SK-N-SH (cell line): ENCODE results near the gene SF3A1. TPM values are rescaled to one million over a fixed set of nuclear protein-coding genes. Genes with fewer than 3 reads are reported as not detected.

Experiments
- CTCF ChIA-PET: fragments of 300-600, 350-600 bp; formaldehyde crosslinking; extraction: SDS; loops from one replicate; lab custom pipeline; 2021; lab: Yijun Ruan, JAX
- POLR2A ChIA-PET: fragments of 350-600 bp; sonication (Branson Sonifier 250); formaldehyde crosslinking; extraction: SDS; loops from one replicate; lab custom pipeline; 2020; ENCODE audit warnings: antibody characterized with exemption, inconsistent platforms; lab: Yijun Ruan, JAX
- DNase-seq: peaks from one replicate; pipeline ENCODE4 v3.0.0; 2012
- H2AFZ ChIP-seq: fragments of 200-600 bp; sonication (generic); 2 replicates; pipeline ENCODE4 v1.8.1; 2016; ENCODE audit warnings: antibody characterized with exemption, mild to moderate bottlenecking, low read depth
- H3F3A ChIP-seq: fragments of 200-600 bp; sonication (generic); replicated peaks from 2 replicates; pipeline ENCODE3; 2016; ENCODE audit warnings: antibody characterized with exemption, mild to moderate bottlenecking; ENCODE audit not compliant: insufficient read depth
- H3K27ac ChIP-seq, 2 experiments: fragments of 200-500 bp in 1 of 2; fragments of 200-600 bp in 1 of 2; sonication (Bioruptor generic) in 1 of 2; sonication (generic), shearing (Covaris generic) in 1 of 2; 2 replicates each; pipeline versions ENCODE4 v1.5.1 to v1.6.1; 2014 to 2016; ENCODE audit warnings: low read depth in 2 of 2, inconsistent platforms in 1 of 2, low read length in 1 of 2, mild to moderate bottlenecking in 1 of 2, mixed read lengths in 1 of 2
- H3K27me3 ChIP-seq: fragments of 200-600 bp; sonication (generic), shearing (Covaris generic); 2 replicates; pipeline ENCODE4 v1.6.1; 2016; ENCODE audit warnings: mixed run types; ENCODE audit not compliant: insufficient read depth
- H3K36me3 ChIP-seq, 2 experiments: fragments of 200-500 bp in 1 of 2; fragments of 200-600 bp in 1 of 2; sonication (Bioruptor generic) in 1 of 2; sonication (generic) in 1 of 2; replicated peaks in 1 of 2; 2 replicates each; pipeline versions ENCODE3 to v1.5.1; 2014 to 2016; ENCODE audit warnings: low read length in 1 of 2, mild to moderate bottlenecking in 1 of 2; ENCODE audit not compliant: insufficient read depth in 2 of 2, control insufficient read depth in 1 of 2
- H3K4me1 ChIP-seq, 2 experiments: fragments of 200-500 bp in 1 of 2; fragments of 200-600 bp in 1 of 2; sonication (Bioruptor generic) in 1 of 2; sonication (generic), shearing (Covaris generic) in 1 of 2; 2 replicates each; pipeline versions ENCODE4 v1.5.1 to v1.6.1; 2014 to 2016; ENCODE audit warnings: low read depth in 1 of 2, low read length in 1 of 2, mixed run types in 1 of 2; ENCODE audit not compliant: insufficient read depth in 2 of 2, control insufficient read depth in 1 of 2
- H3K4me2 ChIP-seq: fragments of 200-600 bp; sonication (generic), shearing (Covaris generic); 2 replicates; pipeline ENCODE4 v1.6.1; 2017; ENCODE audit warnings: mixed run types
- H3K4me3 ChIP-seq, 2 experiments: fragments of 200-500 bp in 1 of 2; fragments of 200-600 bp in 1 of 2; sonication (Bioruptor generic) in 1 of 2; sonication (generic), shearing (Covaris generic) in 1 of 2; 2 replicates each; pipeline versions ENCODE4 v1.5.1 to v1.8.1; 2014 to 2016; ENCODE audit warnings: low read depth in 2 of 2, inconsistent platforms in 1 of 2, low read length in 1 of 2, mild to moderate bottlenecking in 1 of 2, mixed read lengths in 1 of 2, moderate library complexity in 1 of 2
- H3K79me2 ChIP-seq: fragments of 200-600 bp; sonication (generic); 2 replicates; pipeline ENCODE4 v1.8.1; 2017; ENCODE audit warnings: mild to moderate bottlenecking; ENCODE audit not compliant: insufficient read depth
- H3K9ac ChIP-seq: fragments of 200-600 bp; sonication (generic); 2 replicates; pipeline ENCODE4 v1.6.1; 2017; ENCODE audit warnings: mixed run types
- H3K9me2 ChIP-seq: fragments of 200-600 bp; sonication (generic); 2 replicates; pipeline ENCODE4 v1.6.1; 2017; ENCODE audit warnings: mixed run types
- H3K9me3 ChIP-seq: fragments of 200-600 bp; sonication (generic); 2 replicates; pipeline ENCODE4 v1.6.1; 2017; ENCODE audit warnings: mixed run types, mild to moderate bottlenecking, moderate library complexity
- H4K20me1 ChIP-seq: fragments of 200-600 bp; sonication (generic); 2 replicates; pipeline ENCODE4 v1.6.1; 2017; ENCODE audit warnings: mild to moderate bottlenecking, mixed run types; ENCODE audit not compliant: insufficient read depth
- ELF1 ChIP-seq: IDR thresholded peaks from 2 replicates; pipeline ENCODE4 v1.4.0; 2012
- GABPA ChIP-seq: IDR thresholded peaks from 2 replicates; pipeline ENCODE4 v1.4.0; 2012; ENCODE audit warnings: low read depth, mild to moderate bottlenecking
- MEF2A ChIP-seq: IDR thresholded peaks from 2 replicates; pipeline ENCODE4 v1.4.0; 2012; ENCODE audit warnings: low read depth, borderline replicate concordance
- POLR2AphosphoS5 ChIP-seq: IDR thresholded peaks from 2 replicates; pipeline ENCODE4 v1.6.1; 2012; ENCODE audit warnings: low read depth, low read length
- RCOR1 ChIP-seq: fragments of 150-350 bp; IDR thresholded peaks from 2 replicates; pipeline ENCODE4 v1.6.1; 2017; ENCODE audit warnings: antibody characterized with exemption, low read length
- RXRA ChIP-seq: IDR thresholded peaks from 2 replicates; pipeline ENCODE4 v1.4.0; 2012; ENCODE audit warnings: low read depth, mild to moderate bottlenecking, borderline replicate concordance
- SIN3A ChIP-seq: IDR thresholded peaks from 2 replicates; pipeline ENCODE4 v1.6.1; 2012; ENCODE audit warnings: low read depth, mild to moderate bottlenecking, low read length, moderate library complexity, borderline replicate concordance
- SMC3 ChIP-seq: IDR thresholded peaks from 2 replicates; pipeline ENCODE4 v1.6.1; 2012; ENCODE audit warnings: low read depth, low read length, improper control_type of control experiment
- WGBS: methylation state at CpG from one replicate; pipeline ENCODE4 v1.1.6; 2017; ENCODE audit warnings: low lambda C conversion rate; 5-methylcytosine and 5-hydroxymethylcytosine counted together
- polyA plus RNA-seq, 3 experiments: library from polyadenylated mRNA; depleted of rRNA; stranded (reverse); fragments of >200 nt; gene quantifications; 2 replicates each; pipeline ENCODE4 v1.2.3, GENCODE V29; 2012
- TF ChIP-seq, protein P1 (sequence below): IDR thresholded peaks from 2 replicates; pipeline ENCODE4 v1.6.1; 2012; ENCODE audit warnings: mild to moderate bottlenecking, low read depth, low read length, moderate library complexity

Gene SF3A1
- polyA plus RNA-seq, 1 of the 3 experiments (the other 2 are of a cell fraction): 75.2 TPM

DNA sequence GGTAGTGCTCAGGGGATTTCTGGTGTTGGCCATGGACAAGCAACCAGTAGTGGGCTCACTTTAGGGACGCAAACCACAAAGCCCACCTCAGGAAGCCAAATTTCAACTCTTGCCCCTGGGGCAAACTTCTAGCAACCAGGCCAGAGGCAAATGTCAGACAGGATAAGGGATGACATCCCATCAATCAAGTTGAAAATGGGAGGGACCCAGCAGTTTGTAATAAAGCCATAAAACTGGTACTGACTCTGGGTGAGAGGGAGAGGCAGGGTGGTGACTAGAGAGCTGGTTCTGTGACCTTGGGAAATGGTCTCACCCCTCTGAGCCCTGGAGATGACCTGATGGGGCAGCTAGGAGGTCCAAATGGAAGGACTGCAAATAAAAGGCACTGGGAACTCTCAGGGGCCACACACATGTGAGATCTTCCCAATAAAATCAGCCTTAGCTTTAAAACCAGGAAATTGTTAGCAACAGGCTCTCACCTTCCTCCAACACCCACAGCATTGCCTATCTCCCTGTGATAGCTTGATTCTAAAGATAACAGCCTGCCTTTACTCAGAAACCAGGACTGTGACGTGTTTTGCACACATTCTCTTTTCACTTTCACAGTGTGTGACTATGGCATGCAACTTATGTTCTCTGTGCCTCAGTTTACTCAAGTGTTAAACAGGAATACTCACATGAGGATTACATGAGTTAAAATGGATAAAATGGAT lies 23.5 kb downstream of the SF3A1 start:
- Histone ChIP-seq H3K4me3 (no peak overlapping the region), H3K36me3 (peaks cover 43 to 69% of the 10 kb centered on the region in 2 experiments), H3K4me2 (no peak overlapping the region), H3K27ac (no peak overlapping the region), H3K9me3 (no peaks in the 10 kb centered on the region), H3K9me2 (no peaks in the 10 kb centered on the region), H3F3A (peaks cover 19% of the 10 kb centered on the region), H2AFZ (no peak overlapping the region), H4K20me1 (no peaks in the 10 kb centered on the region), H3K79me2 (no peaks in the 10 kb centered on the region), H3K4me1 (no peaks in the 10 kb centered on the region), H3K9ac (no peak overlapping the region), H3K27me3 (no peaks in the 10 kb centered on the region)
- CTCF ChIA-PET: interaction anchor here (1.4 to 1.5 kb wide), 2 partner anchors 45 to 54 kb away, joined by 4 read pairs; partner anchors contain the start of genes CASTOR1 and RNF215
- WGBS: 100% methylated on average over 2 of the region's 2 CpGs
- POLR2A ChIA-PET: interaction anchor here (1.1 kb wide), 1 partner anchor 23 kb away, joined by 4 read pairs; the partner anchor contains the start of genes CCDC157 and SF3A1
- DNase-seq: no peak
- TF ChIP-seq RXRA (no peak), SIN3A (no peak), SMC3 (no peak)

GRCh38 chr22:30332551-30332950 lies 24.1 kb downstream of the SF3A1 start:
- Histone ChIP-seq H3K4me1 (0 out of 4 replicates have a peak, but pooled peaks cover 0 to under 1% of the 10 kb centered on the region in 2 experiments), H3K4me2 (no peak overlapping the region), H3K27me3 (no peaks in the 10 kb centered on the region), H3K27ac (no peak overlapping the region), H3F3A (peaks cover 25% of the 10 kb centered on the region), H3K9ac (no peak overlapping the region), H3K79me2 (no peaks in the 10 kb centered on the region), H3K9me3 (no peaks in the 10 kb centered on the region), H3K4me3 (no peak overlapping the region), H3K36me3 (peaks cover 43 to 64% of the 10 kb centered on the region in 2 experiments), H4K20me1 (no peaks in the 10 kb centered on the region), H3K9me2 (no peaks in the 10 kb centered on the region), H2AFZ (no peak overlapping the region)
- WGBS: 92% methylated on average over 1 of the region's 5 CpGs
- POLR2A ChIA-PET: interaction anchor here (1.1 kb wide), 1 partner anchor 24 kb away, joined by 4 read pairs; the partner anchor contains the start of genes CCDC157 and SF3A1
- TF ChIP-seq ELF1 (no peak), RCOR1 (no peak), MEF2A (no peak), GABPA (no peak)
- CTCF ChIA-PET: interaction anchor here (0.7 to 1.5 kb wide), 3 partner anchors 19 to 55 kb away, joined by 3 to 4 read pairs (median 4); partner anchors contain the start of genes CASTOR1 and RNF215
- DNase-seq: no peak

GRCh38 chr22:30328466-30329049 lies 28.1 kb downstream of the SF3A1 start:
- TF ChIP-seq, protein P1, sequence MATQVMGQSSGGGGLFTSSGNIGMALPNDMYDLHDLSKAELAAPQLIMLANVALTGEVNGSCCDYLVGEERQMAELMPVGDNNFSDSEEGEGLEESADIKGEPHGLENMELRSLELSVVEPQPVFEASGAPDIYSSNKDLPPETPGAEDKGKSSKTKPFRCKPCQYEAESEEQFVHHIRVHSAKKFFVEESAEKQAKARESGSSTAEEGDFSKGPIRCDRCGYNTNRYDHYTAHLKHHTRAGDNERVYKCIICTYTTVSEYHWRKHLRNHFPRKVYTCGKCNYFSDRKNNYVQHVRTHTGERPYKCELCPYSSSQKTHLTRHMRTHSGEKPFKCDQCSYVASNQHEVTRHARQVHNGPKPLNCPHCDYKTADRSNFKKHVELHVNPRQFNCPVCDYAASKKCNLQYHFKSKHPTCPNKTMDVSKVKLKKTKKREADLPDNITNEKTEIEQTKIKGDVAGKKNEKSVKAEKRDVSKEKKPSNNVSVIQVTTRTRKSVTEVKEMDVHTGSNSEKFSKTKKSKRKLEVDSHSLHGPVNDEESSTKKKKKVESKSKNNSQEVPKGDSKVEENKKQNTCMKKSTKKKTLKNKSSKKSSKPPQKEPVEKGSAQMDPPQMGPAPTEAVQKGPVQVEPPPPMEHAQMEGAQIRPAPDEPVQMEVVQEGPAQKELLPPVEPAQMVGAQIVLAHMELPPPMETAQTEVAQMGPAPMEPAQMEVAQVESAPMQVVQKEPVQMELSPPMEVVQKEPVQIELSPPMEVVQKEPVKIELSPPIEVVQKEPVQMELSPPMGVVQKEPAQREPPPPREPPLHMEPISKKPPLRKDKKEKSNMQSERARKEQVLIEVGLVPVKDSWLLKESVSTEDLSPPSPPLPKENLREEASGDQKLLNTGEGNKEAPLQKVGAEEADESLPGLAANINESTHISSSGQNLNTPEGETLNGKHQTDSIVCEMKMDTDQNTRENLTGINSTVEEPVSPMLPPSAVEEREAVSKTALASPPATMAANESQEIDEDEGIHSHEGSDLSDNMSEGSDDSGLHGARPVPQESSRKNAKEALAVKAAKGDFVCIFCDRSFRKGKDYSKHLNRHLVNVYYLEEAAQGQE: no peak
- 0 out of 2 replicates have a peak, but pooled peaks have one; percentile 5 for TF ChIP-seq POLR2AphosphoS5
- ChIA-PET CTCF (interaction anchor here (0.7 to 7.7 kb wide), 5 partner anchors 8 to 73 kb away, joined by 3 to 42 read pairs (median 3); partner anchors contain the start of gene CASTOR1), POLR2A (interaction anchor here (0.7 to 1.1 kb wide), 2 partner anchors 16 to 40 kb away, joined by 3 read pairs; no protein-coding TSS in a partner anchor)
- H3F3A ChIP-seq: peaks cover 30% of the 10 kb centered on the region
- no peak overlapping the region for H3K27ac ChIP-seq
- H4K20me1 ChIP-seq: peaks cover 14% of the 10 kb centered on the region
- no peak overlapping the region for H3K9ac ChIP-seq
- H3K9me3 ChIP-seq: no peaks in the 10 kb centered on the region
- 91% methylated on average over 3 of the region's 3 CpGs for WGBS
- no peak for DNase-seq
- H2AFZ ChIP-seq: no peak overlapping the region
- peaks cover 0 to 25% of the 10 kb centered on the region in 2 experiments; a peak in 2 of 4 replicates for H3K4me1 ChIP-seq
- no peaks in the 10 kb centered on the region for H3K27me3 ChIP-seq
- no peak overlapping the region for H3K4me2 ChIP-seq
- peaks cover 14 to 24% of the 10 kb centered on the region in 2 experiments for H3K36me3 ChIP-seq
- H3K79me2 ChIP-seq: peaks cover 23% of the 10 kb centered on the region
- no peaks in the 10 kb centered on the region for H3K9me2 ChIP-seq
- no peak overlapping the region for H3K4me3 ChIP-seq
